Kidney (tissue), 14 donors: ENCODE data around the gene PHOSPHO2. TPM values are rescaled to one million over a fixed set of nuclear protein-coding genes. Genes with fewer than 3 reads are reported as not detected.

Source experiments
- DNase-seq, 5 donors: peaks; one replicate each; pipeline ENCODE4 v3.0.0-alpha.2; 2013 to 2020
- FAIRE-seq: peaks from 2 replicates; lab custom pipeline; 2012; peaks lifted over from hg19 to GRCh38; lab: Jason Lieb, UNC
- H3K27ac ChIP-seq, 2 donors: one replicate each; pipeline ENCODE4 v1.7.0; 2013; ENCODE audit warnings: low read depth in 2 of 2, low read length in 2 of 2, inconsistent platforms in 1 of 2
- H3K27me3 ChIP-seq: one replicate; pipeline ENCODE4 v1.7.1; 2013; ENCODE audit warnings: low read length, inconsistent platforms; ENCODE audit not compliant: control insufficient read depth, insufficient read depth
- H3K36me3 ChIP-seq, 3 donors: one replicate each; pipeline versions ENCODE4 v1.7.0 to v1.7.1; 2013; ENCODE audit warnings: low read length in 3 of 3, control low read depth in 1 of 3, inconsistent platforms in 1 of 3; ENCODE audit not compliant: insufficient read depth in 3 of 3, control insufficient read depth in 2 of 3
- H3K4me1 ChIP-seq, 3 donors: one replicate each; pipeline versions ENCODE4 v1.7.0 to v1.7.1; 2013; ENCODE audit warnings: low read length in 3 of 3, inconsistent platforms in 1 of 3, low read depth in 1 of 3; ENCODE audit not compliant: control insufficient read depth in 2 of 3, insufficient read depth in 2 of 3
- H3K4me3 ChIP-seq, 3 donors: one replicate each; pipeline versions ENCODE4 v1.7.0 to v1.8.1; 2013; ENCODE audit warnings: low read length in 3 of 3, control low read depth in 1 of 3, inconsistent platforms in 1 of 3
- H3K9ac ChIP-seq, 3 donors: one replicate each; pipeline versions ENCODE4 v1.7.0 to v1.7.1; 2013; ENCODE audit warnings: low read length in 3 of 3, control low read depth in 1 of 3, inconsistent platforms in 1 of 3
- H3K9me3 ChIP-seq, 3 donors: one replicate each; pipeline versions ENCODE4 v1.7.0 to v1.7.1; 2013; ENCODE audit warnings: low read length in 3 of 3, control low read depth in 1 of 3, inconsistent platforms in 1 of 3; ENCODE audit not compliant: control insufficient read depth in 2 of 3, insufficient read depth in 1 of 3
- intact Hi-C: fragments of 100-400 bp; cut with DNase I; formaldehyde crosslinking; loops from one replicate; pipeline ENCODE4 v1.11.1; 2022
- polyA plus RNA-seq: library from polyadenylated mRNA; stranded (reverse); fragments of 350-450 nt; fragmentation: Illumina TruSeq; extraction: RNeasy Lipid Tissue Mini Kit (QIAGEN cat#74804); gene quantifications from one replicate; pipeline ENCODE4 v1.2.3, GENCODE V29; 2014; ENCODE audit warnings: low read depth, low replicate concordance; ENCODE audit not compliant: insufficient read depth
- total RNA-seq: library from RNA; stranded (reverse); fragmentation: NEBNext Ultra II Directional; extraction: Animal tissue kit (Norgen Biotek cat#: 25700); gene quantifications from one replicate; pipeline ENCODE4 v1.2.1, GENCODE V29; 2021
- TF ChIP-seq, protein P1 (sequence below): IDR thresholded peaks from 3 replicates; pipeline ENCODE4 v1.5.1; 2012; ENCODE audit warnings: mild to moderate bottlenecking, moderate library complexity, borderline replicate concordance; ENCODE audit not compliant: insufficient read depth; ENCODE audit errors: extremely low read depth
- donor health status: control.
- donor health status: control.
- donor health status: control.
- donor health status: control.
- donor health status: control.
- donor health status: DM: yes; HTN: yes; CAD: no.
- donor health status: Normal renal cell carcinoma (clear cell type).

The PHOSPHO2 gene
- total and polyA plus RNA-seq, 2 donors from 2014 or later: 4.5 to 7.5 TPM

DNA sequence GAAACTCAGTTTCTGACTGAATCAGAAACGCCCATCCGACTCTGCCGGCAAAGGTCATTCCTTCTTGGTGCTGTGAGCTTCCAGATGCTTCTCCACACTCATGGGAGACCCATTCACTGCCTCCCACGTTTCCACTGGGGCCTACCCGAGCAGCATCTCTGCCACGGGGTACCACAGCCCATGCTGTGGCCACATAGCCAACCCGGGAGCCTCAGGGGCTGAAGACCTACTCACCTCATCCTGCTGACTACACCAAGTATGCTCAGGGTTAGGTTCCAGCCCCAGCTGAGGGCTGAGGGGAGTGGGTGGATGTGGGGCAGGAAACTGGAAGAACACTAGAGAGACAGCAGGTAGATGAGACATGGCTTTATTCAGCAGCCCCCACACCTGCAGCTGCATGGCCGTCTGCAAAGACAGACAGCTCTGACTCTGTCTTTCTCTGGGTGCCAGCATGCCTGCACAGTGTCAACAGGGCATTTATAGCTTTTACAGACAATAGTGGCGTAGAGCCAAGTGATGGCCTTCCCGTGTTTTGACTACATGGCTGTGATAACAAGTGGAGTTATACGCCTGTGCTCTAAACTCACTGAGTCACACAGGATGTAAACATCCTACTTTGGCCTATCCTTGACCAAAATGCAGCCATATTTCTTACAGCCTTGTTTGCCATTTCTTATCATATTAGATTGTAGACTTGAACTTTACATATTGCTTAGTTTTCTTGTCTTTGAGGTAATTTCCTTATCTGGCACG, 22.8 kb downstream of the PHOSPHO2 start:
- intact Hi-C loops: no loop called here
- H3K9ac ChIP-seq: no peak overlapping the region
- TF ChIP-seq, protein P1, sequence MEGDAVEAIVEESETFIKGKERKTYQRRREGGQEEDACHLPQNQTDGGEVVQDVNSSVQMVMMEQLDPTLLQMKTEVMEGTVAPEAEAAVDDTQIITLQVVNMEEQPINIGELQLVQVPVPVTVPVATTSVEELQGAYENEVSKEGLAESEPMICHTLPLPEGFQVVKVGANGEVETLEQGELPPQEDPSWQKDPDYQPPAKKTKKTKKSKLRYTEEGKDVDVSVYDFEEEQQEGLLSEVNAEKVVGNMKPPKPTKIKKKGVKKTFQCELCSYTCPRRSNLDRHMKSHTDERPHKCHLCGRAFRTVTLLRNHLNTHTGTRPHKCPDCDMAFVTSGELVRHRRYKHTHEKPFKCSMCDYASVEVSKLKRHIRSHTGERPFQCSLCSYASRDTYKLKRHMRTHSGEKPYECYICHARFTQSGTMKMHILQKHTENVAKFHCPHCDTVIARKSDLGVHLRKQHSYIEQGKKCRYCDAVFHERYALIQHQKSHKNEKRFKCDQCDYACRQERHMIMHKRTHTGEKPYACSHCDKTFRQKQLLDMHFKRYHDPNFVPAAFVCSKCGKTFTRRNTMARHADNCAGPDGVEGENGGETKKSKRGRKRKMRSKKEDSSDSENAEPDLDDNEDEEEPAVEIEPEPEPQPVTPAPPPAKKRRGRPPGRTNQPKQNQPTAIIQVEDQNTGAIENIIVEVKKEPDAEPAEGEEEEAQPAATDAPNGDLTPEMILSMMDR: no peak
- no peaks in the 10 kb centered on the region for H3K9me3 ChIP-seq
- FAIRE-seq: no peak
- DNase-seq: no peak
- H3K27me3 ChIP-seq: no peaks in the 10 kb centered on the region
- no peak overlapping the region for H3K4me3 ChIP-seq
- no peak overlapping the region for H3K27ac ChIP-seq
- H3K36me3 ChIP-seq: no peaks in the 10 kb centered on the region
- peaks cover 0 to 9% (median 0%) of the 10 kb centered on the region in 3 donors for H3K4me1 ChIP-seq

DNA sequence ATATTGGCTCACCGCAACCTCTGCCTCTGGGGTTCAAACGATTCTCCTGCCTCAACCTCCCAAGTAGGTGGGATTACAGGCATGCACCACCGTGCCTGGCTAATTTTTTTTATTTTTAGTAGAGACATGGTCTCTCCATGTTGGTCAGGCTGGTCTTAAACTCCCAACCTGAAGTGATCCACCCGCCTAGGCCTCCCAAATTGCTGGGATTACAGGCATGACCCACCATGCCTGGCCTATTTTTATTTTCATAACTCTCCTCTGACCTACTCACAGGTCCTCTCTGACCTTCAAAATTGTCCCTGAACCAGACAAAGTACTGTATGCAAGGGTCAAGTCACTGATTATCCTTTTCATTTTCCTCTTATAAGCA, 23.4 kb downstream of the PHOSPHO2 start:
- H3K36me3 ChIP-seq: no peaks in the 10 kb centered on the region
- no peak overlapping the region for H3K27ac ChIP-seq
- TF ChIP-seq, protein P1: no peak
- FAIRE-seq: no peak
- H3K4me3 ChIP-seq: no peak overlapping the region
- intact Hi-C loops: no loop called here
- H3K9me3 ChIP-seq: no peaks in the 10 kb centered on the region
- no peak overlapping the region for H3K9ac ChIP-seq
- peaks cover 0 to 9% (median 0%) of the 10 kb centered on the region in 3 donors for H3K4me1 ChIP-seq
- no peaks in the 10 kb centered on the region for H3K27me3 ChIP-seq
- DNase-seq: no peak

DNA sequence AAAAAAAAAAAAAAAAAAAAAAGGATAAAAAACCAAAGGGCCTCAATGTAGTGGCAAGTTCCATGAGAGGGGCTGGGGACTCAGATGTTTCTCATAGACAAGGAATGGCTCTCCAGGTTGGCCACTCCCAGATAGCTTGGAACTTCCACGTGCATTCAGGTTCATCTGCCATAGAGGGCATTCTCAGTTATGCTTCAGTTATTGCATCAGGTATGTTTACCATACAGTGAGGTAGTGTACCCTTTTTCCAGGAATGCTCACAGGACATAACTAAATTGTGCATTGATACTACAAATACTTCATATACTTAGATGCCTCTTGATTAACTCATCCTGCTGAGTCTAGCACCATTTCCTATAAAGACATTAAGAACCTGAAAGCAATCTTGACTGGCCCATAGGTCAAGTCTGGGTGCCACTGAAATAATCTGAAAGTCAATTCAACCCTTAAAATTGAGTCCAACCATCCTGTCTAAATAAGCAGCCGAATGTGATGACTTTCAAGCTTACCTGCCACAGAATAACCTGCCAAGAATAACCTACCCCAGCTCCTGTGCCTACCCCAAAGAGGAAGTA, 24.7 kb downstream of the PHOSPHO2 start:
- no peak overlapping the region for H3K9ac ChIP-seq
- no peak overlapping the region for H3K4me3 ChIP-seq
- FAIRE-seq (no peak), DNase-seq (no peak)
- H3K9me3 ChIP-seq: no peaks in the 10 kb centered on the region
- TF ChIP-seq, protein P1: no peak
- H3K36me3 ChIP-seq: no peaks in the 10 kb centered on the region
- H3K4me1 ChIP-seq: peaks cover 0 to 9% (median 0%) of the 10 kb centered on the region in 3 donors
- intact Hi-C loops: no loop called here
- H3K27me3 ChIP-seq: no peaks in the 10 kb centered on the region
- H3K27ac ChIP-seq: no peak overlapping the region
